Cortex of kidney (tissue), 1 donor: Measurements from ENCODE around the gene NAA80.

Source experiments
- DNase-seq: peaks from one replicate; lab custom pipeline; 2025; lab: John Stamatoyannopoulos, UW

NAA80 gene

DNA sequence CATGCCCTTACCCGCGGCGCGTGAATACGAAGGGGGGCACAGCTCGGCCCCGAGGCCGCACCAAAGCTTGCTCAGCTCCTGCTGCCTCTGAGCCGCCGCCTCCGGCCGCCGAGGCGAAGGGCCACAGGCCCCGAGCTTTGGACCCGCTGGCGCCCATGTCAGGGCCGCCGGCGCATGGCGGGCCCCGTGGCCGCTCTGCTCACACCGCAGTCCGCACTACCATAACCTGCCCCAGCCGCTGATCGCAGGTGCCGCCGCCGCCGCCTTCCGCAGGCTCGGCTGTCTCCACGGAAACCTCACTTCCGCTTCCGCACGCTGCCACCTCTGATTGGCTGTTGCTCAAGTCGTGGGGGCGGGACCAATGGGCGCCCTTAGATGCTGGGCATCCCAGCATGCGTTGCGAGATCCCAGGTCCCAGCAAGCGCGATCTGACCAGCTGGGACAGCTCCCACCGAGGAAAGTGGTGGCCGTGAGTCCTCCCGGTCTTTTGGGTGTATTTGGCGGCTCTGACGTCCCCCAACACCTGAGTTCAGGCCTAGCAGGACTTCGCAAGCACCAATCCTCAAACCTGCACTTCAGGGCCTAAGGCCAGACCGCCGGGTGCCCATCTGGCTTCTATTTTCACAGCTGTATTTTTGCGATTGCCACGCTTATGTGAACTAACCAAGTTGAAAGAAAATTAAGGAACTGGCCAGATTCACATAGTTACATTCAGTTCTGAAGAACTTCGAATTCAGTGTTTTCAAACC is 28.9 kb upstream of the NAA80 start, which contains the start of gene TUSC2:
Gene TUSC2, minus strand, starts transcription at position 281 of the 749 bp plus-strand sequence. Its CDS starts 124 bp downstream, at position 157.
- DNase-seq, result no peak

DNA sequence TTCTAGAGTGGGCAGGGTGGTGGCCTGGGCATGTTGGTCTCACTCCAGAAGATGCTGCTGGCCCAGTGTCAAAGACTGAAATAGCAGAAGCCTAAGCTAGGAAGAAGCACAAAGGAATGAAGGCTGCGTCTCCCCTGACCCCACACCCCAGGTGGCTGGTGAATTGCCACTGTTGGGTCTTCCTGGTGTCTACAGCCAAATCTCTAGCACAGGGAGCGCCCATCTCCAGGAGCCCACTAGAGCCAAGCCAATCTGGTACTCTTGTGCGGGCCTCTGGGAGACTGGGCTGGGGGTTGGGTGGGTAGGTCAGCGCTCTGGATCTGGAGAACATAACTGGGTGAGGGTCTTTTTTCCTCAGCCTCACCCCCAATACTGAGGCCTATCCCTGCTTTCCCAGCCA is 27.9 kb upstream of the NAA80 start:
- DNase-seq, result no peak

DNA sequence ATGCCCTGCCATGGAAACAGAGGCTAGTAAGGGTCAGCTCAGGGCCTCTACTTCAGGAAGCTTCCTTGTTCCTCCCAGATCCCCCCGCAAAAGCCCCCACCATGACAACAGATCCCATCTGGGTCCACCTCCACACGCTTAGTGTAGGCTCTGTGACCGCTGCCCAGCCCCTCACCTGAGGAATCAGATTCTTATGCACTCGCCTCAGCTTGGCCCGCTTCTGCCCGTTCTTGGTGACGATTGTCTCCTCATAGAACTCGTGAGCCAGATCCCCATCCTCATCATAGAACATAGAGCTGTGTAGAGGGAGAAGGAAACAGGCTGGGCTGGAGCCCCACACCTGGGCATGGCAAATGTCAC is 27.0 kb upstream of the NAA80 start:
- no peak for DNase-seq

DNA sequence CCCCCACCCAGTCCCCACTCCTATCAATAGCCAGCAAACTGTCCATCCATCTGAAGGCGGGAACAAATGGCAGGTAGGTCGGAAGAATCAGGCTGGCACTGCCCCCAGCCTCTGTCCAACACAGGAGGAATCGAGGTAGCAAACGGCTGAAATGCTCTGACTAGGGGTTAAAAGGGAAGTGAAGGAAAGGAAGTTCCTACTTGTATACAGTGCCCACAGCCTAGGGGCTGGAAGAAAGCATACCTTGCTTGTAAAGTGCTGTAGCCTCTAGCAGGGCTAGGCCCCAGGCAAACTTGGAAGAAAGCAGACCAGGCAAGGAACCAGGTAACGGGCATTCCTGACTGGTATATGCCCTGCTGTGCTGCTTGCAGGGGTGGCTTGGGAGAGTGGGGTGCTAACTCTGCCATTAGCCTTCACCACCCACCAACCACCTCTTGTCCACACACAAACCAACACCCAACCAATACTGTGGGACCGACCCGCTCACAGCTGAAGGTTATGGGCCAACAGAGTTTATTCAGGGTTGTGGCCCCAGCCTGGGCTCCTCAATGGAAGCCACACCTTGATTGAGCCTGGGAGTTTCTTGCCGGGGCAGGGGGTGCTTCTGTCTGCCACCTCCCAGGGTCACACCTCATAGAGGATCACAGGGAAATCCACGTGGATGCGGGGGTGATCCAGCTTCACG is 26.4 kb upstream of the NAA80 start:
- no peak for DNase-seq

DNA sequence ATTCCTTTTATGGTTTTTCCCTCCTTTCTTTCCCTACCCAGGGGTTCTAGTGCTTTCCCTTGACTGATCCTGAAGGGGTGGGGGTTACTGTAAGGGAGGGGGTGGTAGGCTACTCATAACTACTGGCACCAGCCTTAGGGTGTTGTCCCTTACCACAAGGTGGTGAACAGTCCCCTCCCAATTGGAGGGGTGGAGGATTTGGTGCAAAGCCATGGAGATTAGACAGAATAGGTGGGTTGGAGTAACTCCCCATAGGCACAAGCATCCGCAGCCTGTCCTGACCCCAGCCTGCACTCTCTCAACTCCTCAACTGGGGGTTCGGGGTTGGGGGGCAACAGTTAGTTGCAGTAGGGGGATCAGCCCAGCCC is 25.9 kb upstream of the NAA80 start:
- DNase-seq, result no peak

DNA sequence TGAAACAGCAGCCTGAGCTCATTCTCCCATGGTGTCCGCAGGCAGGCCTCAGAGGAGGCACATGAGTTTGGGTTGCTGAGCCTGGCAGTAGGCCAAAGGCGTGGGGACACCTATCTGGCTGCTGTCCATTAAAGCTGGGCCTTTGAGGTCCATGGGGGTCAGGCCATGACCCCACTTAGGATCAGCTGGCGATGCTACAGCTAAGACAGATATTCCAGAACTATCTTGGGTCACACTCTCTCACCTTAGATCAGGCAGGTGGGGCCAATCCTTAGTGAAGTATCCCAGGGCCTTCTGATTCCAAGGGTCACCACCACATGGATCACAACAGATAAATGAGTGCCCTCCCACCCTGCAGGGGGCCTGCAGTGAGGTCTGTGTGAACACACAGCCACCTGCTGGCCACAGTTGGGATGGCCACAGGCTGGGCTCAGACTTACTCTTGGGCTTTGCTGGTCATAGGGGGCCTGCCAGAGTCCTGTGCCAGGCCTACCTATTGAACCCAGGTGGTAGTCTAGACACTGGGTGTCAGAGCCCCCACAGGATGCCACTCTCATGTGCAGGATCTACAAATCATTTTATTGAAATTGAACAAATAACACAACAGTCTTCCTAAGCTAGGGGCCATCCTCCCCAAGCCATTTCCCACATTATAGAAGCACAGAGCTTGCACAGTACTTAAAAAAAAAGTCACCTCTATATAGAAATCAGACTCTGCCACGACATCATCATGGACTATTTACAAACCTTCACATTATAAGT is 25.3 kb upstream of the NAA80 start:
- no peak for DNase-seq

DNA sequence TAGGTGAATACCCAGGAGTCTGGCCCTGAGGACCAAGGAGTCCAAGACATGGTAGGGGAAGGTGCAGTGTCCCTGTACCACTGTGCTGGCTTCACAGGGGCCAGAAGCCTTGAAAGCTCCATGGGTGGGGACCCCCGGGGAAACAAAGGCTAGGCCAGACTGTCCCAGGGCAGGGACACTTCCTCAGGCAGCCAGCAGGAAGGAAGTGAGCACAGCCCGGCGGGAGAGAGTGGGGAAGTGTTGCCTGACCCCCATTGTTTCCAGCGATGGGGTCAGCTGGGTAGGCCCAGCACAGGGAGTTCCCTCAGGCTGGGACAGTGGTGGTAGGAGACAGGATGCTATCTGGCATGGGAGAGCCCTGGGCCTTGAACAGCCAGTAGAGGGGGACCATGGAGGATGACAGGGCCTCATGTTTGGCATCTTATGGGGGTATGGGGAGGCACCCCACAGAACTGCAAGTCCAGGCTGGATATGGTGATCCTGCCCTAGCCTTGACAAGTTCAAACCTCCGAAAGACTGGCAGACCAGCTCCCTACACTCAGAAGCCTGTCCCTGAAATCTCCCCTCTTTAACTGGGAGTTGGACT is 24.5 kb upstream of the NAA80 start:
- no peak for DNase-seq

DNA sequence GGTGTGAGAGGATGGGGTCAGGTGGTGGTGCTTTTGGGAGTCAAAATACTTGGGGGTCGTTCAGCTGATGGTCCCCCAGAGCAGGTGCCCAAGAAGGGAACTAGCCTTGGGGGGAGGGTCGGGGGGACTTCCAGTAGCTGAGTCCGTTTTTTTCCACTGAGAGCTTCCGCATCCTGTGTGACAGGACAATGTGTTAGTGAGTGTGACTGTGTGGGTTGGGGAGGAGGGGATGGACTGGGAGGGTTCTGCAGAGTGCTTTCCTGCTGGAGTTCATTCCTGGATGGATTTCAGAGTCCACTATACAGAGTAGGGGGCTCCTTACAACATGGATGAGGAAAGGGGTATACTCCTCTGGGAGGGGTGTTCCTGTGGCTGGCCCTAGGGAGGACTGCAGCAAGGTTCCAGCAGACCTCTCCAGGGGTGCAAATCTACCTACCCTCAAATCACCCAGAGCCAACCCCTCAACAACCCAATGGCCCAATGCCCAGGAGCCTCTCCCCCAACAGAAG is 23.9 kb upstream of the NAA80 start:
- no peak for DNase-seq

DNA sequence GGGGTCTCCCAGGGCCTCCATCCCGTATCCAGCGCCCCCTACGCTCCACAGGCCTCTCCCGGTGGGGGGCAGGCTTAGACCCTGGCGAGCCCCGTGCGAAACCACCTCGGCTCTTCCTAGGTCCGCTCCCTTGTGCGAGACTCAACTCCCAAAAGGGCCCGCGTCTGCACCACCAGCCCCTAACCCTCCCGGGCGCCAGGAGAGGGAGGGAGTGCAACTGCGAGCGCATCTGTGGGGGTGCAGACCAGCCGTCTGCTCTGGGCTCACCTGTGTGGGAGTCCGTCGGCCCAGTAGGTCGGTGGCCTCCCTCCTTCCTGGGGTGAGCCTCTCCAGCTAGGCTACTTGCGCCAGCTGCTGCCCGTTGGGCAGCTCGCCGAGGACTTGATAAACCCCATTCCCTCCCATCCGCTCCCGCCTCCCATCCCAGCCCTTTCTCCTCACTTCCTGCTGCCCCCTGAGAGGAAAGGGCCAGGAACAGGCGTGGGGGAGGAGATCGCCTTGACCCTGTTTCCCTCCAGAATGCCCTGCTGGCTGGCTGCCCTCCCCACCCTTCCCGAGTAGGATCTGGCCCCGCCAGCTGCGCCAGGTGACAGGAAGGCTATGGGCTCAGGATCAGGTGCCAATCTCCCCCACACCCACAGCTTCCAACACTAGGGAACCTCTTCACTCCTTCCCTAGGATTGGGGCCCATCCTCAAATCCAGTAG is 23.3 kb upstream of the NAA80 start, which contains the start of gene HYAL2:
Gene HYAL2, minus strand, starts transcription at position 360 of the 706 bp plus-strand sequence. CDS start 2,256 bp downstream, outside the sequence.
- DNase-seq, result no peak

DNA sequence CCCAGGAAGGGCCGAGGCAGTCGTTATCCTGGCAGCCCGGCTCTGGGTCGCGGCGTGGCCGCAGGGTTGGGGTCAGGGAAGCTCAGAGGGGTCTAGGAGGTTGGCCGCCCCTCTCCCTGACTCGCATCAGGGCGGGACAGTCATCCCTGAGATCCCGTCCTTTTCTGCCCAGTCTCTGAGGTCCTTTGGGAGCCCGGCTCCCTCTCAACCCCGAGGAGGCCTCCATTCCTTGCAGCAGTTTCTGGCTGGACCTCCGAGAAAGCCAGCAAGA is 22.8 kb upstream of the NAA80 start:
- DNase-seq, result no peak

DNA sequence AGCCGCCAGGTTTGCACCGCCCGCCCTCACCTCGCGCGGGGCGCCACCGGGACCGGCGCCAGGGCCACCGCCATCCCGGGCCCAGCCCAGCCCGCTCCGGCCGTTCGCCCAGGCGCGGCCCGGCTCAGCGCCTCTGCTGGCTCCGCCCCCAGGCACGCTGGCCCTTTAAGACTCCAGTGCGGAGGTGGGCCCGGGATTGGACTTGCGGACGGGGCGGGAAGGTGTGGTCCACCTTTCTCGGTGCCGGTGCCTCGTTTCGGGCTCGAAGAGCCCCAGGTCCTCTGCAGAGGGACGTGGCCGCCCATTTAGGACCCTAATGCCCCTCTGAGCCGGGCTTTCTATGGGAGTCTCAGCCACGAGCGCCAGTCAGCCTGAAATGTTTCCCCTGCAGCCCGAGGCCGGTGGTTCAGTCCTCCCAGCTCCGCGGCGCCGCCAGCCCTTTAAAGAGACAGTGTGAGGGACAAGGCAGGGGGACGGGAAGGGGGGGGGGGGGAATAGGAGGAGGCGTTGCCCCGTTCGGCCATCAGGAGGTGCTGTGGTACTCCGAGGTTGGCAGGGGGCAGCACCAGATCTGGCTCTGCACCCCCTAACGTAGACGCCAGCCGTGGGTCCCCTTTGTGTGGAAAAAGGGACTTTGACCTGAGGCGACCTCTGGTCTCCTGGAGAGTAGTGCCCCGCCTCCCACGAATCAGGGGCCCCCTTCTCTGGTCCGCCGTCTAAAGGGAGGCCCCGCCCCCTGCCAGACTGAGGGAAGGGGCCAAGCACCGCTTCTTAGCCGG is 22.3 kb upstream of the NAA80 start:
- DNase-seq, result no peak

DNA sequence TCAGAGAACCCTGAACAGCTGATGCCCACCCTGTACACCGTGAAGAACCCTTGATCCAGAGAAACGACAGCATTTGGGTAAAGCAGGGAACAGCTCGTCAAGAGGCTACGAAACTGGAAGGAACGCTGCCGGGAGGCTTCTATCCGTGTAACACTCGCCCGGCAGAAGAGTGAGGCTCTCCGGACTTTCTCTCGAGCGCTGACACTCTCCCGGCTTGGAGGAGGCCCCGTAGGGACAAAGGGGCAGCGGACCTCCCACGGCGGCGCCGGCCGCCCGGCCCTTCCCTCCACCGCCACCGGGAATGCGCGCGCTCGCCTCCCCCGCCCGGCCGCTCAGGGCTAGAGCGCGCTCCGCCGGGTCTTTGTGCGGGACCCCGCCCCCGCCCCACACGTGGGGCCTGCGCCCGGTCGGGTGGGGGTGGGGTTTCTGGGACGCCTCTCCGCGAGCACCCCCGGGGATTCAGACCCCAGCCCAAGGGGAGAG is 21.7 kb upstream of the NAA80 start:
- DNase-seq, result no peak

DNA sequence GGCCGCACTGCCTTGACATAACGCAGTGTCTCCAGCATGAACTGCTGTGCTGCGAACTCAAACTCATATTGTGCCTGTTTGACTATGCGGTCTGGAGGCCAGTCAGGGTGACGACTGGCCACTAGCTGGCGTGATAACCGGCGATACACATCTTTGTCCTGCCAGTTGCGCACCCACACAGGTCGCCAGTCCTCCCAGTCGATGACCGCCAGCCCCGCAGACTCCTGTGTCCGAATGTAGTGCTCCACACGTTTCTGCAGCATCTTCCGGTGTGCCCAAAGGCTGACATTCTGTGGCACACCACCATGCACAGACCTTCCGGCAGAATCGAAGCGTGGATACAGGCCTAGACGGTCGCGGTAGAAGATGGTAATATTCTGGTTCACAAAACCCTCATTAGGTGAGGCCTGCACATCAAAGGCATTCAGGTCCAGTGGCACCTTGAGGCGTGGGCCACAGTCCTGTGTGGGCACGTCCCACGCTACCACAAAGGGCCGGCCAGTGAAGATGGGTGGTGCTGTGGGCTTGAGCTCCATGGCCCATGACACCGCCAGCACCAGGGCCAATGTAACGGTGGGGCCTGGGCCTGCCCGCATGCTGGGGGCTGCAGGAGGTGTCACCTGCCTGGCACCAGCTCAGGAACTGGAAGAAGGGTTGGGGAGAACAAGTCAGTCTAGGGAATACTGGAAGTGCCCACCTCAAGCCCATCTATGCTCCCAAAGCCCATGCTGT is 20.9 kb upstream of the NAA80 start:
- no peak for DNase-seq

DNA sequence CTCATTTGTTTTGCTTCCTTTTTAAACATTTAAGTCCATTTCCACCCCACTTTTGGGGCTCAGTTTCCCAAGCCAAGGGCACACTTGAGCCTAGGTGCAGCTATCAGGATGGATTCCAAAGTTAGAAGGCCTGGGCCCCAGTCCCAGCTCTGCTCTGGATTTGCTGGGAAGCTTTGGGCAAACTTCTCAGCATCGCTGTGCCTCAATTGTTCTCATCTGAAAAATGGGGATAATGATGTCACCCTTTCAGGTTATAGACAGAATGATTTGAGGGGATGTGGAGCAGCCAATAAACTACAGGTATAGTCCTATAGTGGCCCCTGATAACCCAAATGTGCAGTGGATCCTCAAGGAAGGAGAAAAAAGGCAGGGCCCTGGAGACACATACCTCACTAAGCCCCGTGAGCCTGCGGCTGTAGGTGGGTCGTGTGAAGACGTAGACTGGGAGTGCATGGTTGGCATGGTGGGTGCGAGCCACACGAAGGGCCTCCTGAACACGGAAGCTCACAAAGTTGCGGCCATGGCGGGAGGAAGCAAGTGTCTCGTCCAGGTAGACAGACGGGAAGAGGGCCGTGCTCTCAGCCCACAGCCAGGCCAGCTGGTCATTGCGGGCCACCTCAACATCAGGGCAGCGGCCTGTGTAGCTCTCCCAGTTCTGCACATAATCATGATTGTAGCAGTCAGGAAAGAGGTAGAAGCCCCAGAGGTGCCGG is 20.1 kb upstream of the NAA80 start:
- DNase-seq, result no peak

DNA sequence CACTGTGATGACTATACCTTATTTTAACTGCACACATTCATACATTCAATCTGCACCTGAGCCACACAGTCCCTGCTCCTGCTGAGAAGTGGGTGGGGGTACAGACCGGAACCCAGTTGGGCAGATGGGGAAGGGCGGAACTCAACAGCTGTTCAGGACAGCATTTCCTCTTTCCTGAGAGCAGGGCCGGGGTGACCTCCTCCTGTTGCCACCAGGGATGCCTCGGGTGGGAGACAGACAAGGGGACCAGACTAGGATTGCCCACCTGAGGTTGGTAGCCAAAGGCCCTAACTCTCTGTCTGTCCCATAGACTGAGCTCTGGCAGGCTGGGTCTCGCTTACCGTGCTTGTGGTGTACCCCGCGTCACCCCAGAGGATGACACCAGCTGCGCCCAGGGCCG is 19.4 kb upstream of the NAA80 start:
- no peak for DNase-seq

DNA sequence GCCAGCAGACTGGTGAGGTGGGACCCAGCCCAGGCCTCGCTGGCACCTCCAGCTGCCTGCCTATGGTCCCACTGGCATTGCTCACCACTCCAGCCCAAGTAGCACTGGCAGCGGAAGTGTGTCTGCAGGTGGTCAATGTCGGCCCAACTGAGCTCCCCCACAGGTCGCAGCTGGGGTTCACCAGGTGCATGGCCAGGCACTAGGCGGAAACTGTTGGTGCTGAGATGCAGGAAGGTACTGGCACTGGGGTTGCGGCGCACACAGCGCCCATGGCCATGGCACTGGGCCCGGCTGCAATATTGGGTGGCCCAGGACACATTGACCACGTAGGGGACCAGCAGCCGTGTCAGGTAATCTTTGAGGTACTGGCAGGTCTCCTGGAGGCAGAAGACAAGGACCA is 19.0 kb upstream of the NAA80 start:
- DNase-seq, result no peak

DNA sequence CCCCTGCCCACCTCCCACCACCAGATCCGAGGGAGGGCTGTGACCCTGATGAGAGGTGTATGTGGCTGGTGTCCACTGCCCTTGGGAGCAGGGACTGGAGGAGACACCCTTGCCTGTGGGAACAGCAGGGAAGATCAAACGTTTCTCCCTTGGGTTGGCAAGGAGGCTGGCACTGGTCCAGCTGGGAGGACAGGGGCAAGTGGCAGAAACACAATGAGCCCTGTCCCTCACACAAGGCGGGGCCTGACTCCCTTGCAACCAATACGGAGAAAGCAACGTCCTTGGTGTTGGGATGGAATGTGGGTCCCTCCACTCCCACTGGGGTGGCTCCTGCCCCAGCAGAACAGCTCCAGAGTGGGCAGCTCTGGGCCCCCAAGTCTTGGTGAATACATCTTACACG is 18.1 kb upstream of the NAA80 start:
- DNase-seq, result no peak

DNA sequence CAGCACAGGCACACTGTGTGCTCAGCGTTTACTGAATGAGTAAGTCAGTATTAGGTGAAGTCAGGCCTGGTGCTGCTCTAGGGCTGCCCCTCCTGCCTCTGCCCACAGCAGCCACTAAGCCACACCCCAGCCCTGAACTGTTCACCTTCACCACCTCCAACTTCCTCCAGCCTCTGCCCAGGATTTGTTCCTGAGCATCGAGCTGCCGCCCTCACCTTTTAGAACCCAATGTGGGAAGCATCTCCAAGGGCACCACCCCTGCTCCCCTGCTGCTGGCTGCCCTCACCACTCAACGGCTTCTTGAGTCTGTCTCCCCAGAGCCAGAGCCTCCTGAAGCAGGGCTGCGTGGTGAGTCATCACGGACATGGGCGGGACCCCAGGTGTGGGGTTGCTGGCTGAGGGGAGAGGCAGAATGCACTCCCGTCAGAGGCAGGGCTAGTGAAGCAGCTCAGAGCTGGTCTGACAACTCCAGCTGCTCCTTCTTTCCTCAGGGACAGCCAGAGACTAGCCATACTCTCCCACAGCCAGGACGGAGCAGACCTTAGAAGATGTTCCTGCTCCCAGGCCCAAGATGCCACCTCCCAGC is 17.5 kb upstream of the NAA80 start:
- DNase-seq, result no peak

DNA sequence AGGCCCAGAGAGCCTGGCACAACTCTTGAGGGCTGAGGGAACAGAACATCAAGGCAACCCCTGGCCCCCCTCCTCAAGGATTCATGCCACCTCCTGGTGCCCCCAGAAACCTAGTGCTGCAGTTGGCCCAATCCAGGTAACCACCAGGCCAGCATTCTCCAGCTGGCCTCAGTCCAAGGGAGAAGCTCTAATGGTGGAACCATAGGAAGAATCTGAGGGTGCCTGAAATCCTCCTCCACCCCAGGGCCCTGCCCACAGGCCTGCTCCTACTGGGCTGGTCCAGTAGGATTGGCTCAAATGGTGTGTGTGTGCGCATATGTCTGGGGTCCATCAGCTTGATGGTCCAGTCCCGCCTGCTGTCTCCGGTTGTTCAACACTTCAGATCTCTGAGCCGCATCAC is 15.6 kb upstream of the NAA80 start:
- no peak for DNase-seq
